HCT116 (cell line): ENCODE data around the gene ACOT8. TPM values are rescaled to one million over a fixed set of nuclear protein-coding genes. Genes with fewer than 3 reads are reported as not detected.
"Not testable (repeated sequence)": the region's sequence is repeated elsewhere in the genome, so short reads cannot be mapped to it uniquely, and the experiment has no call there.

Experiments used
- ATAC-seq: fragments of 200-7000 bp; cut with Tn5 transposase; 2 replicates; pipeline ENCODE4 v1.9.1; 2020; ENCODE audit warnings: mild to moderate bottlenecking, moderate library complexity
- BruUV-seq: library from RNA; stranded (reverse); fragments of 400-500 nt; replicated peaks from 2 replicates; lab custom pipeline; 2021; lab: Mats Ljungman, UMichigan
- CTCF ChIA-PET: fragments of 300-600 bp; sonication (Branson Sonifier 250); formaldehyde crosslinking; loops from one replicate; lab custom pipeline; 2021; ENCODE audit warnings: antibody characterized with exemption; lab: Charles Lee
- POLR2A ChIA-PET: fragments of 300-600, 350-600 bp; sonication (Branson Sonifier 250); formaldehyde crosslinking; loops from one replicate; lab custom pipeline; 2021; ENCODE audit warnings: antibody characterized with exemption; lab: Charles Lee
- RAD21 ChIA-PET, 2 experiments: fragments of 300-600 bp; sonication (Branson Sonifier 250); formaldehyde crosslinking; loops; one replicate each; lab custom pipeline; 2023; ENCODE audit warnings: low total read pairs in 2 of 2; ENCODE audit not compliant: uncharacterized antibody in 2 of 2, unreplicated experiment in 2 of 2, low non-redundant PET in 1 of 2; lab: Charles Lee
- DNase-seq: peaks from one replicate; pipeline ENCODE4 v3.0.0-alpha.2; 2010; ENCODE audit warnings: low read depth, low spot score
- H2AFZ ChIP-seq: fragments of 200-600 bp; shearing (Covaris generic), sonication (generic); 2 replicates; pipeline ENCODE4 v1.6.1; 2017; ENCODE audit warnings: low read depth, mixed run types, mixed read lengths, antibody characterized with exemption, low read length; ENCODE audit not compliant: poor library complexity, severe bottlenecking
- H3K27ac ChIP-seq: 2 replicates; pipeline ENCODE4 v1.5.1; 2012; ENCODE audit warnings: low read depth, low read length
- H3K27me3 ChIP-seq: fragments of 200-600 bp; sonication (generic); 2 replicates; pipeline ENCODE4 v1.6.1; 2016; ENCODE audit warnings: mixed run types, low read length, mixed read lengths; ENCODE audit not compliant: insufficient read depth
- H3K36me3 ChIP-seq, 2 experiments: fragments of 200-500 bp in 1 of 2; fragments of 200-600 bp in 1 of 2; sonication (Bioruptor generic) in 1 of 2; sonication (generic) in 1 of 2; 2 replicates each; pipeline versions ENCODE4 v1.5.1 to v1.6.1; 2014 to 2016; ENCODE audit warnings: low read length in 2 of 2, inconsistent platforms in 1 of 2, mixed read lengths in 1 of 2, mixed run types in 1 of 2; ENCODE audit not compliant: insufficient read depth in 2 of 2, control insufficient read depth in 1 of 2
- H3K4me1 ChIP-seq, 2 experiments: fragments of 200-600 bp in 1 of 2; sonication (generic) in 1 of 2; 2 replicates each; pipeline versions ENCODE4 v1.5.1 to v1.6.1; 2012 to 2017; ENCODE audit warnings: low read length in 2 of 2, inconsistent platforms in 1 of 2, mild to moderate bottlenecking in 1 of 2, mixed read lengths in 1 of 2, mixed run types in 1 of 2, moderate library complexity in 1 of 2; ENCODE audit not compliant: insufficient read depth in 2 of 2, control insufficient read depth in 1 of 2
- H3K4me2 ChIP-seq: fragments of 200-600 bp; sonication (generic); 2 replicates; pipeline ENCODE4 v1.6.1; 2017; ENCODE audit warnings: mixed run types, low read length, mixed read lengths
- H3K4me3 ChIP-seq, 2 experiments: fragments of 200-600 bp in 1 of 2; sonication (generic) in 1 of 2; replicated peaks in 1 of 2; 2 replicates each; pipeline ENCODE4 v1.5.1; 2011 to 2016; ENCODE audit warnings: low read length in 2 of 2, control low read depth in 1 of 2, low read depth in 1 of 2, mild to moderate bottlenecking in 1 of 2, mixed read lengths in 1 of 2, mixed run types in 1 of 2
- H3K79me2 ChIP-seq: fragments of 200-600 bp; sonication (generic); 2 replicates; pipeline ENCODE4 v1.6.1; 2017; ENCODE audit warnings: mild to moderate bottlenecking, mixed run types, low read length, moderate library complexity, mixed read lengths; ENCODE audit not compliant: insufficient read depth
- H3K9ac ChIP-seq: fragments of 200-600 bp; sonication (generic); 2 replicates; pipeline ENCODE4 v1.6.1; 2016; ENCODE audit warnings: low read length, mixed read lengths
- H3K9me2 ChIP-seq: fragments of 200-600 bp; sonication (generic), shearing (Covaris generic); 2 replicates; pipeline ENCODE4 v1.6.1; 2017; ENCODE audit warnings: mixed run types, mild to moderate bottlenecking, moderate library complexity; ENCODE audit not compliant: insufficient read depth
- H3K9me3 ChIP-seq, 2 experiments: fragments of 200-500 bp in 1 of 2; fragments of 200-600 bp in 1 of 2; sonication (Bioruptor generic) in 1 of 2; sonication (generic) in 1 of 2; 2 replicates each; pipeline ENCODE4 v1.6.1; 2014 to 2017; ENCODE audit warnings: low read length in 2 of 2, mixed read lengths in 2 of 2, inconsistent platforms in 1 of 2, low read depth in 1 of 2, mild to moderate bottlenecking in 1 of 2, mixed run types in 1 of 2, moderate library complexity in 1 of 2; ENCODE audit not compliant: control insufficient read depth in 1 of 2, insufficient read depth in 1 of 2
- H4K20me1 ChIP-seq: fragments of 200-600 bp; sonication (generic), shearing (Covaris generic); 2 replicates; pipeline ENCODE4 v1.6.1; 2017; ENCODE audit warnings: mixed run types, mild to moderate bottlenecking, moderate library complexity; ENCODE audit not compliant: insufficient read depth
- EGR1 ChIP-seq: IDR thresholded peaks from 2 replicates; pipeline ENCODE4 v1.6.1; 2012; ENCODE audit warnings: low read depth
- FOSL1 ChIP-seq: IDR thresholded peaks from 2 replicates; pipeline ENCODE4 v1.6.1; 2012; ENCODE audit warnings: low read depth
- RAD21 ChIP-seq: IDR thresholded peaks from 2 replicates; pipeline ENCODE4 v1.6.1; 2012; ENCODE audit warnings: low read depth, mild to moderate bottlenecking
- YY1 ChIP-seq: IDR thresholded peaks from 2 replicates; pipeline ENCODE4 v1.6.1; 2011; ENCODE audit warnings: low read length, low read depth, moderate library complexity, mild to moderate bottlenecking; ENCODE audit not compliant: insufficient replicate concordance; ENCODE audit errors: extremely low read depth
- ZFX ChIP-seq: fragments of 450-650 bp; IDR thresholded peaks from 2 replicates; pipeline ENCODE4 v1.6.1; 2017
- intact Hi-C: fragments of 100-400 bp; cut with micrococcal nuclease; formaldehyde crosslinking; loops from 2 replicates; pipeline ENCODE4 v1.10.0; 2022
- total RNA-seq: library from RNA; stranded (reverse); gene quantifications from one replicate; pipeline ENCODE4 v1.2.1, GENCODE V29; 2021; ENCODE audit not compliant: unreplicated experiment
- TF ChIP-seq, protein P1 (sequence below): IDR thresholded peaks from 2 replicates; pipeline ENCODE4 v1.6.1; 2011; ENCODE audit warnings: mild to moderate bottlenecking, low read length, moderate library complexity; ENCODE audit not compliant: insufficient replicate concordance; ENCODE audit errors: extremely low read depth
- TF ChIP-seq, protein P2 (sequence below): IDR thresholded peaks from 2 replicates; pipeline ENCODE4 v1.6.1; 2012; ENCODE audit warnings: low read depth

ACOT8 gene
- total RNA-seq, 1 experiment from 2014 or later = 12.2 TPM

DNA sequence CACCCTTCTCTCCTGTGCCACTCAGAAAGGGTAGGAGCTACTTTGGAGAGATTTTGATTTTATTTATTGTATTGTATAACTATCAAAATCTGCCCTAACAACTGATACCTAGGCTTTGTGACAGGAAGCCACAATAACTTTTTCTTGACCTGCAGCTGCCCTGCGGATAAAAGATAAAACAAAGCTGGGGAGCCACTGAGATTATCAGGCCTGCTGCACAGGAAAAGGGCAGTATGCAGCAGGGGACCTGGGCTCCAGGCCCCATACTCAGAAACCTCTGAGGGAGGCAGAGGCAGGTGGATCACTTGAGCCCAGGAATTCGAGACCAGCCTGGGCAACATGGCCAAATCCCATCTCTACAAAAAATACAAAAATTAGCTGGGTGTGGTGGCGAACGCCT lies 24.6 kb downstream of the ACOT8 start (continued):
- TF ChIP-seq, protein P1, sequence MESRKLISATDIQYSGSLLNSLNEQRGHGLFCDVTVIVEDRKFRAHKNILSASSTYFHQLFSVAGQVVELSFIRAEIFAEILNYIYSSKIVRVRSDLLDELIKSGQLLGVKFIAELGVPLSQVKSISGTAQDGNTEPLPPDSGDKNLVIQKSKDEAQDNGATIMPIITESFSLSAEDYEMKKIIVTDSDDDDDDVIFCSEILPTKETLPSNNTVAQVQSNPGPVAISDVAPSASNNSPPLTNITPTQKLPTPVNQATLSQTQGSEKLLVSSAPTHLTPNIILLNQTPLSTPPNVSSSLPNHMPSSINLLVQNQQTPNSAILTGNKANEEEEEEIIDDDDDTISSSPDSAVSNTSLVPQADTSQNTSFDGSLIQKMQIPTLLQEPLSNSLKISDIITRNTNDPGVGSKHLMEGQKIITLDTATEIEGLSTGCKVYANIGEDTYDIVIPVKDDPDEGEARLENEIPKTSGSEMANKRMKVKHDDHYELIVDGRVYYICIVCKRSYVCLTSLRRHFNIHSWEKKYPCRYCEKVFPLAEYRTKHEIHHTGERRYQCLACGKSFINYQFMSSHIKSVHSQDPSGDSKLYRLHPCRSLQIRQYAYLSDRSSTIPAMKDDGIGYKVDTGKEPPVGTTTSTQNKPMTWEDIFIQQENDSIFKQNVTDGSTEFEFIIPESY = no peak
- TF ChIP-seq, protein P2, sequence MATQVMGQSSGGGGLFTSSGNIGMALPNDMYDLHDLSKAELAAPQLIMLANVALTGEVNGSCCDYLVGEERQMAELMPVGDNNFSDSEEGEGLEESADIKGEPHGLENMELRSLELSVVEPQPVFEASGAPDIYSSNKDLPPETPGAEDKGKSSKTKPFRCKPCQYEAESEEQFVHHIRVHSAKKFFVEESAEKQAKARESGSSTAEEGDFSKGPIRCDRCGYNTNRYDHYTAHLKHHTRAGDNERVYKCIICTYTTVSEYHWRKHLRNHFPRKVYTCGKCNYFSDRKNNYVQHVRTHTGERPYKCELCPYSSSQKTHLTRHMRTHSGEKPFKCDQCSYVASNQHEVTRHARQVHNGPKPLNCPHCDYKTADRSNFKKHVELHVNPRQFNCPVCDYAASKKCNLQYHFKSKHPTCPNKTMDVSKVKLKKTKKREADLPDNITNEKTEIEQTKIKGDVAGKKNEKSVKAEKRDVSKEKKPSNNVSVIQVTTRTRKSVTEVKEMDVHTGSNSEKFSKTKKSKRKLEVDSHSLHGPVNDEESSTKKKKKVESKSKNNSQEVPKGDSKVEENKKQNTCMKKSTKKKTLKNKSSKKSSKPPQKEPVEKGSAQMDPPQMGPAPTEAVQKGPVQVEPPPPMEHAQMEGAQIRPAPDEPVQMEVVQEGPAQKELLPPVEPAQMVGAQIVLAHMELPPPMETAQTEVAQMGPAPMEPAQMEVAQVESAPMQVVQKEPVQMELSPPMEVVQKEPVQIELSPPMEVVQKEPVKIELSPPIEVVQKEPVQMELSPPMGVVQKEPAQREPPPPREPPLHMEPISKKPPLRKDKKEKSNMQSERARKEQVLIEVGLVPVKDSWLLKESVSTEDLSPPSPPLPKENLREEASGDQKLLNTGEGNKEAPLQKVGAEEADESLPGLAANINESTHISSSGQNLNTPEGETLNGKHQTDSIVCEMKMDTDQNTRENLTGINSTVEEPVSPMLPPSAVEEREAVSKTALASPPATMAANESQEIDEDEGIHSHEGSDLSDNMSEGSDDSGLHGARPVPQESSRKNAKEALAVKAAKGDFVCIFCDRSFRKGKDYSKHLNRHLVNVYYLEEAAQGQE = no peak
- TF ChIP-seq RAD21 (no peak), EGR1 (no peak), YY1 (no peak), FOSL1 (no peak), ZFX (no peak)

DNA sequence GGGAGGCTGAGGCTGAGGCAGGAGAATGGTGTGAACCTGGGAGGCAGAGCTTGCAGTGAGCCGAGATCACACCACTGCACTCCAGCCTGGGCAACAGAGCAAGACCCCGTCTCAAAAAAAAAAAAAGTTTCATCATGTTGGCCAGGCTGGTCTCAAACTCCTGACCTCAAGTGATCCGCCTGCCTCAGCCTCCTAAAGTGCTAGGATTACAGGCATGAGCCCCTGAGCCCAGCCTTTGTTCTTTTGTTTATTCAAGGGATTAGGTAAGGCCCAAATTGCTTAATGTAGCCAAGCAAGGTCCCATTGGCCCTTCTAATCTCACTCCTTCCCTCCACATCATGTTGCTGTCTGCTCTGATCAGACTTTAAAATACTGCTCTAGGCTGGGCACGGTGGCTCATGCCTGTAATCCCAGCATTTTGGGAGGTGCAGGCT lies 27.5 kb downstream of the ACOT8 start:
- H4K20me1 ChIP-seq, H3K36me3 ChIP-seq, H3K9ac ChIP-seq, H3K4me2 ChIP-seq, ATAC-seq, H3K27ac ChIP-seq, DNase-seq, H3K27me3 ChIP-seq, CTCF ChIA-PET, H2AFZ ChIP-seq, H3K4me3 ChIP-seq, H3K9me2 ChIP-seq, H3K9me3 ChIP-seq, H3K79me2 ChIP-seq, POLR2A ChIA-PET, BruUV-seq: not testable (repeated sequence)
- RAD21 ChIA-PET = interaction anchor here in 1 of 2 experiments (0.7 kb wide), 1 partner anchor 413 kb away, joined by 4 read pairs; no protein-coding TSS in a partner anchor
- intact Hi-C loops = loop anchor here (10.0 kb wide), 1 partner anchor 105 kb away; the partner anchor contains the start of gene PCIF1
- peaks cover 19 to 30% of the 10 kb centered on the region in 2 experiments; a peak in 3 of 4 replicates for H3K4me1 ChIP-seq
